GM12864 (cell line): Measurements from ENCODE around the gene SV2C.

Experiments used
- DNase-seq: peaks from one replicate; pipeline ENCODE4 v3.0.0-alpha.2; 2011; ENCODE audit warnings: low read depth
- H3K4me3 ChIP-seq: 2 replicates; pipeline ENCODE4 v1.5.1; 2011; ENCODE audit warnings: mild to moderate bottlenecking, low read depth, low read length, control low read depth
- TF ChIP-seq, protein P1 (sequence below): IDR thresholded peaks from 2 replicates; pipeline ENCODE4 v1.5.1; 2011; ENCODE audit warnings: low read depth, mild to moderate bottlenecking, moderate library complexity, low read length, control low read depth, inconsistent platforms; ENCODE audit errors: missing control alignments

SV2C gene

DNA sequence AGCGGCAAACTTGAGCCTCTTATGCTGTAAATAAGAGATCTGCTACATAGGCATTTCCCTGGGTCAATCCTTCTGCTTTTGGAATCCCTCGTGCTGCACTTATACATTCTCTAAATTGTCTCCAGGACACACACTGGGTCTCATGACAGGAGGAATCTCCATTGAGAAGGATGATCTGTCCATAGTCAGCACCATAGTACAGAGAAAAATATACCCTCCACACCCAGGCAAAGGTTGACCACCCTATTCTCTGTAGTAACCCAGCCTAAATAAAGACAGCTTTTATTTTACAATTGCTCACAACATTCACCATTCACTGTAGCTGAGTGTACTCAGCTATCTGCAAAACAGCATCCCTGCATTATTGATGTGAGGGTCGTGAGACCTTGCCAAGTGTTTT, 111.2 kb downstream of the SV2C start:
- TF ChIP-seq, protein P1, sequence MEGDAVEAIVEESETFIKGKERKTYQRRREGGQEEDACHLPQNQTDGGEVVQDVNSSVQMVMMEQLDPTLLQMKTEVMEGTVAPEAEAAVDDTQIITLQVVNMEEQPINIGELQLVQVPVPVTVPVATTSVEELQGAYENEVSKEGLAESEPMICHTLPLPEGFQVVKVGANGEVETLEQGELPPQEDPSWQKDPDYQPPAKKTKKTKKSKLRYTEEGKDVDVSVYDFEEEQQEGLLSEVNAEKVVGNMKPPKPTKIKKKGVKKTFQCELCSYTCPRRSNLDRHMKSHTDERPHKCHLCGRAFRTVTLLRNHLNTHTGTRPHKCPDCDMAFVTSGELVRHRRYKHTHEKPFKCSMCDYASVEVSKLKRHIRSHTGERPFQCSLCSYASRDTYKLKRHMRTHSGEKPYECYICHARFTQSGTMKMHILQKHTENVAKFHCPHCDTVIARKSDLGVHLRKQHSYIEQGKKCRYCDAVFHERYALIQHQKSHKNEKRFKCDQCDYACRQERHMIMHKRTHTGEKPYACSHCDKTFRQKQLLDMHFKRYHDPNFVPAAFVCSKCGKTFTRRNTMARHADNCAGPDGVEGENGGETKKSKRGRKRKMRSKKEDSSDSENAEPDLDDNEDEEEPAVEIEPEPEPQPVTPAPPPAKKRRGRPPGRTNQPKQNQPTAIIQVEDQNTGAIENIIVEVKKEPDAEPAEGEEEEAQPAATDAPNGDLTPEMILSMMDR: no peak
- no peak for DNase-seq
- no peak overlapping the region for H3K4me3 ChIP-seq

DNA sequence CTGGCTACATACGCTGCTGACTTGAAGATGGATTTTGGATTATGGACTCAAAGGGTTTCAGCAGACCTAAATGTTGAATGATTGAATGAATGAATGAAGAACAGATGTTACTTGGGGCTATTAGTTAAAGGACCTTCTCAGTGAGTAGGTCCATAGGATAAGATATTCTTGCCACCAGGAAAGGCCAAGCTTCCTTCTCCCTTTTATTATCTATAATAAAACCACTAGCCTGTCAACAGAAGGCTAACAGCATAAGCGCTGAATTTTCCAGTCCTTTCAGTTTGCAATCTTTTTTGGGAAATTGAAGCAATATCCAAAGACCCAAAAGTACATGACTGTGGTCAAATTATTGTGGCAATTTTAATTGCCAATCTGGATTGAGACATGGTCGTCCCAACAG, 113.3 kb downstream of the SV2C start:
- H3K4me3 ChIP-seq: no peak overlapping the region
- DNase-seq: no peak
- TF ChIP-seq, protein P1: no peak

DNA sequence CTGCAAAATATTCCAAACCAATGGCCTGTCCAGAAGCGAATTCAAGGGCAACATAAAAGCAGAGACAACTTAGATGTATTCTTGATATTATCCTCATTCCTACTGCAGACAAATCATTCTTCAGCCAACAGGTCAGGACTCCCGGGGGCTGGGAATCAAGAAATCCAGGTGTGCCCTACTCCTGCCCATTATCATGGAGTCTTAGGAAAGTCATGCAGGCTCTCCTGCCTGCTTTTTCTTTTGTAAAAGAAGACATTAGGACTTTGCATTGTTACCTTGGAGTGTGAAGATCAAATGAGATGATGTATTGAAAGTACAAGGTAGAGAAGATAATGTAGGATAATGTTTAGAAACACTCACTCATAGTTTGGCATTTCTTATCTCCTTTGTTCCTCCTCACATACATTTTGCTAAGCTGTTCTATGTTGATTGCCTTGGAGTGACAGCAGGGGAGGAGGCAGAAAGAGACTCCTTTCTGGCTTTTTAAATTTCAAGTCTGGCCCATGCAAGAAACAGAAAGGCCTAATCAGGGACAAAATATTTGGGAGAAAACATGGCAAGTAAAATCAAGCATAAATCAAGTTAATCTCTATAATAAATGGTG, 113.8 kb downstream of the SV2C start:
- H3K4me3 ChIP-seq: no peak overlapping the region
- no peak for DNase-seq
- TF ChIP-seq, protein P1: no peak

DNA sequence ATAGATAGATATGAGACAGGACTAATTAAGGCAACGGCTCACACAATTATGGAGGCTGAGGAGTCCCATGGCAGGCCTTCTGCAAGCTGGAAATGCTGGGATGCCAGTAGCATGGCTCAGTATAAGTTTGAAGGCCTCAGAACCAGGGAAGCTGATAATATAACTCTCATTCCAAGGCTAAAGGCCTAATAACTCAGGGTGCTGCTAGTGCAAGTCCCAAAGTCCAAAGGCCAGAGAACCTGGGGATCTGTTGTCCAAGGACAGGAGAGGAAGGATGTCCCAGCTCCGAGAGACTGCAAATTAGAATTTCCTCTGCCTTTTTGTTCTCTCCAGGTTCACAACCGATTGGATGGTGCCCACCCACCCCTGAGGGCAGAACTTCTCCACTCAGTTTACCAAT, 114.5 kb downstream of the SV2C start:
- TF ChIP-seq, protein P1: no peak
- no peak for DNase-seq
- no peak overlapping the region for H3K4me3 ChIP-seq

DNA sequence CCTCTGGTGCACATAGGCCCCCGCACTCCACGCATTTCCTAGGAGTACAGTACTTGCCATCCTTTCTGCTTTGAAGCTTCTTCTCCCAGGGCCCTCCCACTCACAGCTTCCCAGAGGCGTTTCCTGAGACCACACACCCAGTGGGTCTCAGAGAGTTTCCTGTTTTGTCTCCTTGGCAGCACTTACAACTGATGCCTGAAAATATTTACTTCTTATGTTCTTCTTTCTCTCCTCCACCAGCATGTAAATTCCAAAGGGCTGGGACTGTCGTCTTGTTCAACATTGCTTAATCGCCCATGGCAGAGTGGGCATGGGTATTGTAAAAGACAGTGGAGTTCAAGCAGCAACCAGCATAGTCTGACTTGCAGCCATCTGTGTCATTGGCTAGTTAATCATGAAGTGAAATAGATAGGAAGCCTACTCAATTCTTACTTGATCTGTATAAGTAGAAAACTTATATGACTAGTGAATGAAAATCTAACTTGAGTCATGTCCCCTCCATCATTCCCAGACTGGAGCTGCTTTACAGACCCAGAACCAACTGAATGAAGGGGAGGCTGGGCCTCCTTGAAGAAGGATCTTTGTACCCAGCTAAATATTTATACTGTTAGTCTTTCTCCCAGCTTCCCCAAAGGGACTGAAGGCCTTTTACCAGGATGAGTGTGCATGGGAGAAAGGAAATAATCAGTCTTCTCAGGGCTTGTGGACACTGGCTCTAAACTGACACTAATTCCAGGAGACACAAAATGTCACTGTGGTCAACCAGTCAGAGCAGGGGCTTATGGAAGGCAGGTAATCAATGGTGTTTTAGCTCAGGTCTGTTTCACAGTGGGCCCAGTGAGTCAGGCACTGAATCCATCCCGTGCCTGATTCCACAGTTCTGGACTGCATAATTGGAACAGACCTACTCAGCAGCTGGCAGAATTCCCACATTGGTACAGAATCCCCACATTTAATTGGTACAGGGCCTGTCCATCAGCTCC, 116.4 kb downstream of the SV2C start:
- H3K4me3 ChIP-seq: no peak overlapping the region
- DNase-seq: no peak
- TF ChIP-seq, protein P1: no peak

DNA sequence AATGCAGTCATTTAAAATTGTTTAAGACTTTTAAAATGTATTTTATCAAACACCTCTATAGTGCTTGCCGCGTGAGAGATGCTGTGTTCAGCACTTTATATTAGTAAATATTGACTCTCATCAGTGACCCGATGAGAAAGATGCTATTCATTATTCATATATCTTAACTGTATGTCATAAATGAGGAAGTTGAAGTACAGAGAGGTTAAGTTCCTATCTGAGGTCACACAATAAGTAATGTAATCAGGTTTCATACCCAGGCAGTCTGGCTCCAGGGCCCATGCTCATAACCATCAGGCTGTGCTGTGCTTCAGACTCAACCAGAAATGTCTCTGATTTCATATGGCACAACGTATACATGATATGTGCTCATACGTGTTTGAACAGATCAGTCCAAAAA, 119.0 kb downstream of the SV2C start:
- TF ChIP-seq, protein P1: no peak
- no peak for DNase-seq
- H3K4me3 ChIP-seq: no peak overlapping the region

DNA sequence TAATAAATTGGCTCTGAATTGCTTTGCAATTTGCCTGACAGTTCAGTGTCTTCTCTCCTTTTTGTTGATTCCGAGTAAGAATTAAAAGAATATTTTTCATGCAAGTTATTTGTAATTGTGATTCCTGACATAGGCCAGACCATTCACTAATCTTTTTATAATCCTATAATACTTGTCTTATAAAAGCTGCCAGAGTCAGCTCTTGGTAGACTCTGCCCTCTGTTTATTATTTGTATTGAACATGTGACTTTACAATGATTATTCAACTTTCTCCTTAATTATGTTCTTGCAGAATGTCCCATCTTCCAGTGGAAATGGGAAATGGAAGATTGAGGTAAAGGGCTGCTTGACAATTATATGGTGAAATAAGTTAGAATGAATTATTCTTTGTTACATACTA, 121.0 kb downstream of the SV2C start:
- TF ChIP-seq, protein P1: no peak
- no peak for DNase-seq
- no peak overlapping the region for H3K4me3 ChIP-seq
